NCI-H1436 (cell line): ENCODE measurements around the gene SPO11.

Experiments used
- DNase-seq: peaks from one replicate; lab custom pipeline; 2025; lab: John Stamatoyannopoulos, UW

SPO11 gene, protein sequence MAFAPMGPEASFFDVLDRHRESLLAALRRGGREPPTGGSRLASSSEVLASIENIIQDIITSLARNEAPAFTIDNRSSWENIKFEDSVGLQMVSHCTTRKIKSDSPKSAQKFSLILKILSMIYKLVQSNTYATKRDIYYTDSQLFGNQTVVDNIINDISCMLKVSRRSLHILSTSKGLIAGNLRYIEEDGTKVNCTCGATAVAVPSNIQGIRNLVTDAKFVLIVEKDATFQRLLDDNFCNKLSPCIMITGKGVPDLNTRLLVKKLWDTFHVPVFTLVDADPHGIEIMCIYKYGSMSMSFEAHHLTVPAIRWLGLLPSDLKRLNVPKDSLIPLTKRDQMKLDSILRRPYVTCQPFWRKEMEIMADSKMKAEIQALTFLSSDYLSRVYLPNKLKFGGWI

DNA sequence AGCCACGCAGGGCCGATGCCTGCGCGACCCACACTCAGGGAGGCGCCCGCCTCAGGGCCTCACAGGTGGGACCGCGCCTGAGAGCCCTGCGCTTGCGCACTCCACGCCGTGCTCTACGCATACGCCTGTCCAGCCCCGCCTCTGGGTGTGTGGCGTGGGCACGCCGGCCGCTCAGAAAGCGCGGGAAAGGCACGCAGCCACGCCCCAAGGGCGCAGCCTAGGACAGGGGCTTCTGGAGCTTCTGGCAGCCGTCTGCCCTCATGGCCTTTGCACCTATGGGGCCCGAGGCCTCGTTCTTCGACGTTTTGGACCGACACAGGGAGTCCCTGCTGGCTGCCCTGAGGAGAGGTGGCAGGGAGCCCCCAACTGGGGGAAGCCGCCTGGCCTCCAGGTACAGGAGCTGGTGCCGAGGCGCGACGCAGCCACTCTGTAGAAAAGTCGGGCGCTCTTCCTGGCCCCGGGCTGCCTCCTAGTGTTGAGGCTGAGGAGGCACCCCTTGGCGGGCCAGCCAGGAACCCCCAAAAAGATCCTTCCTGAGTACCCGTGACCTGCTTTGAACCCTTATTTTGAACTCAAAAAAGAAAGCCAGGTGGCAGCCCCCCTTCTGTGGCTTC lies at the start of gene SPO11:
Gene SPO11 (plus strand): TSS at position 196 of the 614 bp plus-strand sequence. CDS start 65 bp downstream, at position 261.
- no peak for DNase-seq

DNA sequence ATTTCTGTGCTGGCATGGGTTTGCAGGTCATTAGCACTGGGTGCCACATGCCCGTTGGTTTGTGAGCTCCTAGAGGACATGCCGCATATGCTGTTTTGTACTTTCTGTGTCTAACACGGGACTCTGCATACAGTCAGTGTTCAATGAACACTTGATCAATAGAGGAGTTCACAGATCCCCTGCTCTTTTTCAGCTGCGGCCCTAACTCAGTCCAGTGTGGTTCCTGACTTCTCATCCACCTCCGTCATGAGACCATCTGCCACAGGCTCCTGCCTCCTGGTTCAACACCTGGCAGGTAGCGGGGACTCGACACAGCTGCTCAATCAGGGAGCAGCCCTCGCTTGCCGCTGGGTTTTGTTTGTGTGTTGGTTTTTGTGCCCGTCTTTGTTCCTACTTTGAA lies 49.4 kb upstream of the SPO11 start:
- no peak for DNase-seq

DNA sequence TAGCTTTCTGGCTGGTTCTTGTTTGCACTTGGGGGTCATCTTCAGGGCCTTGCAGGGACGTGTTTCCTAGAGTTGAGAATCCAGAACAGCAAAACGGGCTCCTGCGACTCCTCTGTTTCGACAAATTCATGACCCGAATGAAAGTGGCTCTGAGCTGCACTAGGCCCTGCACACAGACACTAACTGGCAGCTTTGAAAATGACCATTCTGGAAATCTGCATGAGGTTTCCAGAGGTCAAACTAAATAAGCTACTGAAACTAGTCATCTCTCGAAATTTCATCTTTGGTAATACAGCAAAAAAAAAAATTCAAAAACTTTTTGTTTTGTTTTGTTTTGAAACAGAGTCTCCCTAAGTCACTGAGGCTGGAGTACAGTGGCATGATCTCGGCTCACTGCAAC lies 47.7 kb upstream of the SPO11 start:
- DNase-seq = no peak

DNA sequence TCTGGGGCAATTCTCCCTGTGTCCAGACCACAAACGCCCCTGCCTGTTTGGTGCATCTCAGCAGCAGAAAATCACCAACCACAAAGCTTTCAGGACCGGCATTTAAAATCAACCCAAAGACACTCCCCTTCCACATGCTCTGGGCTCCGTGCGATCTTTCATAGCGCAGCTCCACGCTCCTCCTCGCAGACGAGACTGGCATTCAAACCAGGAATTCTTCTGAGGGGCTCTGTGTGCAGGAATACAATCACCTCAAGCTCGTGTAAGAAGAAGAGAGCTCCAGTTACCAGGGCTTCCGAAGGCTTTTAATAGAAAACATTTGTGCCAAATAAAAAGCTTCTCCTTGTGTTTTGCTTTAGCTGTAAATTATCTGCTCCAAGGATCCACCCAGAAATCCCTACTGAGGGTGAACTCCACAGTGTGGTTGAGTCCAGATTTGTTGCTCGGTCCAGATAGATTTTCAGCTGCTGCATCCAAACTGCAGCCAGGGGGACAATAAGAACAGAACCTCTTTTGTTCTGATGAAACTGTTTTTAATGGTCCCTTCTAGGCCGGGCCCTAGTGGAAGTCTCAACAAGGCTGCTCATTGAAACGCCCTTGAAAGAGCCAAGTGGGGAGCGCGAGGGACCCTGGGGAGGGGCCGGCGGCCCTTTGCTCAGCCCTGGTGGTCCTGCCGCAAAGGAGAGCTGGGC lies 46.8 kb upstream of the SPO11 start:
- no peak for DNase-seq

DNA sequence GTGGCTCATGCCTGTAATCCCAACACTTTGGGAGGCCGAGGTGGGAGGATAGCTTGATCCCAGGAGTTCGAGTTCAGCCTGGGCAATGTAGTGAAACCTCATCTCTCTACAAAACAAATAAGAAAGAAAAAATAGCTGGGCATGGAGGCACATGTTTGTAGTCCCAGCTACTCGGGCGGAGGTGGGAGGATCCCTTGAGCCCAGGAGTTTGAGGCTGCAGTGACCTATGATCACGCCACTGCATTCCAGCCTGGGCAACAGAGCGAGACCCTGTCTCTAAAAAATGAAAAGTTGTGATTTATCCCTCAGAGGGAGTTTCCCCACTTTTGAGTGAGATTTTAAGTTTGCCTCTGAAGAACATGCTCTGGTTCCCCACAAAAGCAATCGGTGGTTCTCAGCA lies 45.7 kb upstream of the SPO11 start:
- DNase-seq = no peak

DNA sequence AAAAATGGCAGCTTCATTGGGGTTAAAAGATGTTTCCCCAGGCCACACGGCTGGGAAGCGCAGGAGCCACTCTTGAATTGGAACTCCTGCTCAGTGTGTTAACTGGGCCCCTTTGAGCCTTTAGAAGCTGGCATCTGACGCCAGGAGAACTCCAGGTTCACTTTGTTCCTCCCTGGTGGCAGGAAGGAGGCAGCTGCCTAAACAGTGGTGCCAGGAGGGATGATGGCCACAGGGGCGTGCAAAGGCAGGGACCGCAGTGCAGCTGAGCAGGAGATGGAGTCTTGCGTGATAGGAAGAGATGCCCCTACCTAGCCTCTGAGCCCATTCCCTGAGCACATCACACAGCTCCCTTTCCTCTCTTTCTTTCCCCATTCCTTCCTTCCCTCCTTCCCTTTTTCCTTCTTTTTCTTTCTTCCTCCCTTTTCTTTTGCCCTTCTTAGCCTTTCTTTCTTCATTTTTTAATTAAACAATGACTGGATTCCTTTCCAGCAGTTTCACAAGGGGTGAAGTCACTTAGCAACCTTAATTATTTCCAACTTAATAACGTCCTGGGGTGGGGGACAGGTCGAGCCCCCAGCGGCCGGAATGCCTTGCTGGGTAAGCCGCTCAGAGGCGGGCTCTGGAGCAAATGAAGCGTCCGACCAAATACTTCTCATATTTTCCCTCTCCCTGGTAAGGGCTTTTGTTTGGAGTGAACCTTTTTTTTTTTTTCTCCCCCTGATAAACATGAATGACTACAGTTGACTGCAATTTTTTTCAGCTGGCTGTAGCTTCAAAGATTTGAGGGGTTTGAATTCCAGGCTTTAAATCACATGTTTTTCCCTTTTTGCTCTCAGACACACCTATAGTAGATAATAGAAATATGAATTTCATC lies 42.4 kb upstream of the SPO11 start:
- no peak for DNase-seq

DNA sequence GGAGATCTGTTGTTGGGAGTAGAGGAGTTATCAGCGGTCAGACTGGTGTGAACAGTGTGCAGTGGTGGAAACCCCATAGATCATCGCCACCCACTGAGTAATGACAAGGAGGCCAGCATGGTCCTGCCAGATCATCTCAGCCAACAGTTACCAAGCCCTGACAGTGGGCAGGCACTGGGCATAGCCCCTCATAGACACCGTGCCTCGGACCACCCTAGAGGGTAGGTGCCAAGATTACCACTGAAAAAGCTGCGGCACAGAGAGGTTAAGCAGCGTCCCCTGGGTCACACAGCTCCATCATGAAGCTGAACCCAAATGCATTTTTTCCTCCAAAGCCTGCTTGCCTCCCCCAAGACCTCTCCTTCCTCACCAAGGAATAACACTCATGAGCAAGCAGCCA lies 41.7 kb upstream of the SPO11 start:
- no peak for DNase-seq

DNA sequence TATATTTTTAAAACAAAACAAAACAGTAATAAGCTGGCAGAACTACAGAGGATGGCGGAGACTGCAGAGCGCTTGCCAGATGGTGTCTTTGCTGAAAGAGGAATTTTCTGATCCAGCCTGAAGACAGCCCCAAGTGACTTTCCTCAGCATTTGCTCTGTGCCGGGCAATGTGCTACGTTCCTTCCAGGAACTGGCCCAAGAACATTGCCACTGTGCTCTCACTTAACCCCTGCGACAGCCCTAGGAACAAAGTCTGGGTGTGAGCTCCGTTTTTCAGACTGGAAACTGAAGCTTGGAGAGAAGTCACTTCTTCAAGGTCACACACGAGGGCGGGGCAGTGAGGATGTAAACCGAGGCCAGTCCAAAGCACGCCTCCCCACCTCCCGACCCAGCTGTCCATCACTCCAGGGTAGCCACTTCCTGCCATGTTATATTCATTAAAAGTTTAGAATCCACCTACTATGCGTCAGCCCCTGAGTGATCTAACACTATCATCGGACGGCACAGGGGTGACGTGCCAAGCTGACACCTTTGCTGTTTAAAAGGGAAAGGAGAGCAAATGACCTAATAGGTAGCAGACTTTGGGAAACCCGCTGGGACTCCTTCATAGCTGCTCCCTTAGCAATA lies 40.8 kb upstream of the SPO11 start:
- DNase-seq = no peak

DNA sequence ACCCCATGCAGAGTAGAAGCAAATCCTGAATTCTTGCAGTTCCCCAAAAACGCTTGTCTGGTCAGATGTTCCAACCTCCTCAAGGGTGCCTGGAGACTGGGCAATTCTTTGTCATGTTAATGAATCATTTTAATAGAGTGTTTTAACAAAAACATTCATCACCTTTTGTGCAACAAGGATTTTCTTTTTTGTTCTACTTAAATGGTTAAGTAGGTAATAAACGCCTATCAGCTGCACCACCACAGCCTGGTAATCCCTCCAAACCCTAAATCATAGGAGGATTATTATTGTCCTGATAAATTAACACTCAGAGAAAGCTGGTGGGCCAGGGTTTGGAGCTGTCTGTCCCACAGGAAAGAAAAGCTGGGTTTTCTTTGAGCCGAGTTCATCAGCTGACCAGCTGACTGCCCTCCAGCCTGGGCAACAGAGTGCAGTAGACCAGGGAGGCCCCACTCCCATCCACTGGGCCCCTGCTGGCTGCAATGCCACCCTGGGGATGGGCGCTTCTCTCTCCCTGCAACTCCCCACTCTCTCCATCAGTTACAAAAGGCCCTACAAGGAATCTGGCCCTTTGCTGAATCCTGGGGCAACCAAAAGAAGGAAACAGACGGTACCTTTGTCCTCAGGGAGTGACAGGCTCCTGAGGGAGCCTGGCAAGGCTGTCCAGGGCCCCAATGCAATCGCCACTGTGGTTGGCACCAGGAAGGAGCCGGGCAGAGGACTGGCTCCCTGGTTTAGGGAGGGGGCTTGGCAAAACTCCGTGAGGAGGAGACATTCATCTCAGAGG lies 40.0 kb upstream of the SPO11 start:
- no peak for DNase-seq

DNA sequence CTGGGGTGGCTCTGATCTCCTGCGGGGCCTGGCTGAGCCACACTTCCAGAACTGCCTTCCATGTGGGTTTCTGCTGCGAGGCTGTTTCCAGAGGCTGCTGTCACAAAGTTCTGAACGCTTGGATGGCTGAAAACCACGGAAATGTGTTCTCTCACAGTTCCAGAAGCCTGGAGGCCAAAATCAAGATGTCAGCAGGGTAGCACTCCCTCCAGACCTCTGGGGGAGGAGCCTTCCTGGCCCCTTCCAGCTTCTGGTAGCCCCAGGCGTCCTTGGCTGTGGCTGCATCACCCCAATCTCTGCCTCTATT lies 39.5 kb upstream of the SPO11 start:
- no peak for DNase-seq

DNA sequence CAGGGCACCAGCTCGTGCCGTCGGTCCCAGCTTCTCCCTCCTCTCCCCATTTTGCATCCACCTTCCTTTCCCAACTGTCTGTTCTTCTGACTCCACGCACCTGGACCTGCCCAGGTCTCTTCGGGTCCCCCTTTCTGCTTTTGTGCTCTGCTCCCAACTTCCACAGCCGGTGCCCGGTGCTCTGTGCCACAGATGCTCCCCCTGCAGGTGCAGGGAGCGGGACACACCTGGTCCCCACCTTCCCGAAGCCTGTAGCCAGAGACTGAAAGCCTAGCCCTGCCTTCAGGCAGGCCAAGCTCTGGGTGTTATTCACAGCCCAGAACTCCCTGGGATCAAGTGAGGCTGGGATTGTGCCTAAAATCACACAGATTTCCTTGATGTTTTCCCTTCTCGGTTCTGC lies 38.6 kb upstream of the SPO11 start:
- no peak for DNase-seq

DNA sequence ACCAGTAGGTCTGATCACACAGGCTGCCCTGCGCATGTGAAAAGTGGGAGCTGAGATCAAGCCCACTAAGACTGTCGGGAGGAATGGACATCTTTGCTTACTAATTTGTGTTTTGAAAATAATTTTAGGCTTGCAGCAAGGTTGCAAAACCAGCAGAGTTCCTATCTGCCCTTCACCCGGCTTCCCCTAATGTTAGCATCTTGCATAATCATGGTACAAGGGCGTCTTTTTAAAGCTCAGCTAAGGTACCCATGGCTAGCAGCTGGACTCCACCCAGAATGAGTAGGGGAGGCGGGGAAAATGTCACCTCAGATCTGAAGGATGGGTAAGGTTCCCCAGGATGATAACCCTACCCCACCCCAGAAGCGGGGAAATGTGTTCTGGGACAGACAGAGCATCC lies 37.9 kb upstream of the SPO11 start:
- no peak for DNase-seq

DNA sequence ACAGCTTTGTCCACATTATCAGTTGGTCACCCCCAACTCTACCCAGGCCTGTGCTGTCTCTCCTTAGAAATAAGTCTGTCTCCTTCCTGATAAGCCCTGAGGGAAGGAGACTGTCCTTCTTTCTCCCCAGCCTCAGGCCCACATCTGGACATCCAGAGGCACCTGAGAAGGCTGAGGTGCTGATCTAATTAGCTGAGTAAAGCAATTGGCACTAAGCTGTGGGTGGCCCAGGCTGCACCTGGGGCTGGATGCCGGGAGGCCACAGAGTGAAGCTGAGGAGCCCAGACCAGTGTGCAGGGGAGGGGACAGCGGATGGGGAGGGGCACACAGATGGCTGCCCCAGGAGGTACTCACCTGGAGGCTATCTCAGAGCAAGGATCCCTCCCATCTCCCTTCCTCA lies 37.0 kb upstream of the SPO11 start:
- DNase-seq = no peak

DNA sequence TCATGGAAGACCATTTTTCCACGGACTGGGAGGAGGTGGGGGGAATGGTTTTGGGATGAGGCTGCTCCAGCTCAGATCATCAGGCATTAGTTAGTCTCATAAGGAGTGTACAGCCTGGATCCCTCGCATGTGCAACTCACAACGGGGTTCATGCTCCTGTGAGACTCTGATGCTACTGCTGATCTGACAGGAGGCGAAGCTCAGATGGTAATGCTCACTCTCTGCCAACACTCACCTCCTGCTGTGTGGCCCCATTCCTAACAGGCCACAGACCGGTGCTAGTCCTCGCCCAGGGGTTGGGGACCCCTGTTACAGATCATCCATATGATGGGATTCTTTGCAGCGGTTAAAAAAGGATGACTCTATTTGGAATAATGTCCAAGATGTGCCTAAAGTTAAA lies 35.6 kb upstream of the SPO11 start:
- DNase-seq = no peak

DNA sequence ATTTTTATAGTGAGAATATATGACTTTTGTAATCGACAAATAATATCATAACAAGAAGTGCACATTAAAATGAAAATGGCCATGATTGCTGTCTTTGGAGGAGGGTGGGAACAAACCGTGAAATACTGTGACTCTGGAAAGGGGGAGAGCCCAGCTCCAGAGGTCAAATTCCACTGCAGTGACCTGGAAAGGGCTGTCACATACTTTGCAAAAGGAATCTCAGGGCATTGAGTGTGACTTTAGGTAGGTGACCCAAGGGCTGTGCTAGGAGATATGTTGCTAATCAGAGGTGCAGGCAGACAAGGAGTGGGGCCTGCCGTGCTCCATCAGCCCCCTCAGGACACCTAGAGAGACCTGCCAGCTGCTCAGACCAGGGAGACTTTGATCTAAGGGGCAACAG lies 35.1 kb upstream of the SPO11 start:
- DNase-seq = no peak

DNA sequence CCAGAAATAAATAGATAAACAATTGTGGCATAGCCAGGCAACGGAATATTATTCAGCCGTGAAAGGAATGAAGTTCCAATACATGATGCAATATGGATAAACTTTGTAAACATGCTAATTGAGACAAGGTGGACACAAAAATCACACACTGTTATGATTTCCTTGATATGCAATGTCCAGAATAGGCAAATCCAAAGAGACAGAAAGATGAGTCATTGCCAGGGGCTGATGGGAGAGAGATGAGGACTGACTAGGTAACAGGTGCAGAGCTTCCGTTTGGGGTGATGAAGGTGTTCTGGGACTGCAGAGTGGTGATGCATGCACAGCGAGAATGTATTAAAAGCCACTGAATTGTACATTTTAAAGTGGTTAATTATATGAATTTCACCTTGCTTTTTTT lies 31.1 kb upstream of the SPO11 start:
- no peak for DNase-seq

DNA sequence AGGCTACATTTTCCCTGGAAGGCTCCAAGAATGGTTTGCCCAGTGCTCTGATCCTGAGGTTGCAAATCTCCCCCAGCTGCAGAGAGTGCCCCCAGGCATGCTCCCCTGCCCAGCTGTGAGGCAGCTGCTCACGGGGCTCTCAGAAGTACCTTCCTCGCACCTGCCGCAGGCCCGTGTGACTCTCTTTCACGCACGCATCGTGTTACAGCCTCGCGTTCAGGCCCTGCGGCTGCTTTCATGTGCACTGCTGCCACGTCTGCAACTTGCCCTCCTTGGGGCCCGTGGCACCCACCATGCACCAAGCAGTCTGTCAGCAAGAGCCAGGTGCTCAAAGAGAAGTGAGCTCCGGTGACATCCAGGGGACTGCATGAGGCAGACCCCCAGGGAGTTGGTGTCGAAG lies 28.6 kb upstream of the SPO11 start:
- no peak for DNase-seq

DNA sequence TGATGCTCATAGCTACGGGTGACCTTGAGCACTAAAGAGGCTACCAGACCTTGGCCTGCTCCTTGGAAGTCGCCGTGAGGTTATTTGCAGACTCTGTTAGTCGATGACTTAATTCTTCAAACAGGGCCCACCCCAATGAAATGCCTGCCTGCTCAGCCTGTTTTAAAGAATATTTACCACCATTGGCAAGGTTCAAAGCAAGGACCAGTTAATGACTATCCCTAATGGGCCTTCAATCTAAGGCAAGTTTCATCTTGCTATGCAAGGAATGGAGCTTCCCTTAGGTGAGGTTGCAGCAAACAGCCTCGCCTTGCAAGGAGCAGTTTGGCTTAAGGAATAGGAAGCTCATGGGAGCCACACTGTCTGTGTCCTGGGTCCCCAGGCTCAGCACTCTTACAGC lies 22.9 kb upstream of the SPO11 start:
- DNase-seq = no peak

DNA sequence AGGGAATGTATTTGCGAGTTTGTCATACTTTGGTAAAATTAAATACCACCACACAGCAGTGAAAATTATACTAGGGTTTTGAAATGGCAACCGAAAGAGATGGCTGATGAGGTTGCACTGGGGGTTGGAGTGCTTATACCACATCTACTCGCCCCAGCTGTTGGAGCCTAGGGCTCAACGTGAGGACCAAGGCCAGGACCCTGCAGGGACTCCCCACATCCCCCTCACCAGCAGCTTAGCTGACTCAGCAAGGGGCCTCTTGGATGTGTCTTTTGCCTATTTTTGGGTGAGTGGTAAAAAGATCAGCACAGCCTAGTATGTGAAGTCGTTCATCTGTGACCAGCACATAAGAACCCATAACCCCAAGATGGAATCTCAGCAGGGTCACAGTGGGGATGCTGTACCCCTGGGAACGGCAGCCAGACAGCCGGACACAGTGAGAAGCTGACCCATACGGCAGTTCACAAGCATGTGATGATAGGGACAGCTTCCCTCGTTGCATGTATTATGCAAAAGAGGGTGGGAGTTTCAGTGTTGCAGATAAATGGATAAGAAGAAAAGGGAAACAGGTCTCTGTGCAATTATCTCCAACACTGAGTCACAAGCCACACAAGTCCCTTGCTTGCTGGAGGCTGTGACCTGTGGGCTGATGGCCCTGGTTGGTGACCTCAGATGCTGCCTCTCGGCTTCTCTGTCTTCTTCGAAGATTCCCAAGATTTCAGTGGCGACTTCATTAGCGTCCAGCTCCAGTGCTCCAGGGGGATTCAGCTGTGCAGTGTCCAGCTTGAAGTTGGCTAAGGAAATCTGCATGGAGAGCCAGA lies 20.9 kb upstream of the SPO11 start:
- no peak for DNase-seq

DNA sequence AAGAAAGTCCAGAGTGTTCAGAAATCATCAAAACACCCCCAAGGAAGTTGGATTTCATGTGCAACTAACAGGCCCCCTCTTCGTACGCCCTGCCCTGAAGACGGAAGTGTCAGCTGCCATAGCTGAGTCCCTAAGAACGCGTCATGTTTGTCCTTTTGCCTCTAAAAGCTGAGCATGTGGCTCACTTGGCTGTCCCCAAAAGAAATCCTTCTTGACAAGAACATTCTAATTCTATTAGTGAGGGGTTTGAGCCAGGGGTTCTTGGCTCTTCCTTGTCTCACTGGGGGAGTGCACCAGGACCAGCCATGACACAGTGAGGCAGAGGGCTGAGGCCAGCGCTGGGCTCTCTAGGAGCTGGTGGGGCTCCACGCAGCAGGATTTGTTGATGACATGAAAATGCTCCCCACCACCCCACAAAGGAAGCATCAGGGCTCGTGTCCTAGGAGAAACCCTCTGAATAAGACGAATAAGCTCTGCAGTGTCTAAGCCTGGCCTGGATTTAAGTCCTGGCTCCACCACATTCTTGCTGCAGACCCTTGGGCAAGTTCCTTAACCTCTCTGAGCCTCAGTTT lies 20.0 kb upstream of the SPO11 start:
- DNase-seq = no peak
